SK-N-SH (cell line): ENCODE measurements around the gene LHB. TPM values are rescaled to one million over a fixed set of nuclear protein-coding genes. Genes with fewer than 3 reads are reported as not detected.

Experiments used
- CTCF ChIA-PET: fragments of 300-600, 350-600 bp; formaldehyde crosslinking; extraction: SDS; loops from one replicate; lab custom pipeline; 2021; lab: Yijun Ruan, JAX
- POLR2A ChIA-PET: fragments of 350-600 bp; sonication (Branson Sonifier 250); formaldehyde crosslinking; extraction: SDS; loops from one replicate; lab custom pipeline; 2020; ENCODE audit warnings: antibody characterized with exemption, inconsistent platforms; lab: Yijun Ruan, JAX
- DNase-seq: peaks from one replicate; pipeline ENCODE4 v3.0.0; 2012
- H2AFZ ChIP-seq: fragments of 200-600 bp; sonication (generic); 2 replicates; pipeline ENCODE4 v1.8.1; 2016; ENCODE audit warnings: antibody characterized with exemption, mild to moderate bottlenecking, low read depth
- H3F3A ChIP-seq: fragments of 200-600 bp; sonication (generic); replicated peaks from 2 replicates; pipeline ENCODE3; 2016; ENCODE audit warnings: antibody characterized with exemption, mild to moderate bottlenecking; ENCODE audit not compliant: insufficient read depth
- H3K27ac ChIP-seq, 2 experiments: fragments of 200-500 bp in 1 of 2; fragments of 200-600 bp in 1 of 2; sonication (Bioruptor generic) in 1 of 2; sonication (generic), shearing (Covaris generic) in 1 of 2; 2 replicates each; pipeline versions ENCODE4 v1.5.1 to v1.6.1; 2014 to 2016; ENCODE audit warnings: low read depth in 2 of 2, inconsistent platforms in 1 of 2, low read length in 1 of 2, mild to moderate bottlenecking in 1 of 2, mixed read lengths in 1 of 2
- H3K27me3 ChIP-seq: fragments of 200-600 bp; sonication (generic), shearing (Covaris generic); 2 replicates; pipeline ENCODE4 v1.6.1; 2016; ENCODE audit warnings: mixed run types; ENCODE audit not compliant: insufficient read depth
- H3K36me3 ChIP-seq, 2 experiments: fragments of 200-500 bp in 1 of 2; fragments of 200-600 bp in 1 of 2; sonication (Bioruptor generic) in 1 of 2; sonication (generic) in 1 of 2; replicated peaks in 1 of 2; 2 replicates each; pipeline versions ENCODE3 to v1.5.1; 2014 to 2016; ENCODE audit warnings: low read length in 1 of 2, mild to moderate bottlenecking in 1 of 2; ENCODE audit not compliant: insufficient read depth in 2 of 2, control insufficient read depth in 1 of 2
- H3K4me1 ChIP-seq, 2 experiments: fragments of 200-500 bp in 1 of 2; fragments of 200-600 bp in 1 of 2; sonication (Bioruptor generic) in 1 of 2; sonication (generic), shearing (Covaris generic) in 1 of 2; 2 replicates each; pipeline versions ENCODE4 v1.5.1 to v1.6.1; 2014 to 2016; ENCODE audit warnings: low read depth in 1 of 2, low read length in 1 of 2, mixed run types in 1 of 2; ENCODE audit not compliant: insufficient read depth in 2 of 2, control insufficient read depth in 1 of 2
- H3K4me2 ChIP-seq: fragments of 200-600 bp; sonication (generic), shearing (Covaris generic); 2 replicates; pipeline ENCODE4 v1.6.1; 2017; ENCODE audit warnings: mixed run types
- H3K4me3 ChIP-seq, 2 experiments: fragments of 200-500 bp in 1 of 2; fragments of 200-600 bp in 1 of 2; sonication (Bioruptor generic) in 1 of 2; sonication (generic), shearing (Covaris generic) in 1 of 2; 2 replicates each; pipeline versions ENCODE4 v1.5.1 to v1.8.1; 2014 to 2016; ENCODE audit warnings: low read depth in 2 of 2, inconsistent platforms in 1 of 2, low read length in 1 of 2, mild to moderate bottlenecking in 1 of 2, mixed read lengths in 1 of 2, moderate library complexity in 1 of 2
- H3K79me2 ChIP-seq: fragments of 200-600 bp; sonication (generic); 2 replicates; pipeline ENCODE4 v1.8.1; 2017; ENCODE audit warnings: mild to moderate bottlenecking; ENCODE audit not compliant: insufficient read depth
- H3K9ac ChIP-seq: fragments of 200-600 bp; sonication (generic); 2 replicates; pipeline ENCODE4 v1.6.1; 2017; ENCODE audit warnings: mixed run types
- H3K9me2 ChIP-seq: fragments of 200-600 bp; sonication (generic); 2 replicates; pipeline ENCODE4 v1.6.1; 2017; ENCODE audit warnings: mixed run types
- H3K9me3 ChIP-seq: fragments of 200-600 bp; sonication (generic); 2 replicates; pipeline ENCODE4 v1.6.1; 2017; ENCODE audit warnings: mixed run types, mild to moderate bottlenecking, moderate library complexity
- H4K20me1 ChIP-seq: fragments of 200-600 bp; sonication (generic); 2 replicates; pipeline ENCODE4 v1.6.1; 2017; ENCODE audit warnings: mild to moderate bottlenecking, mixed run types; ENCODE audit not compliant: insufficient read depth
- CTCF ChIP-seq: fragments of 200-600 bp; sonication (generic); IDR thresholded peaks from 2 replicates; pipeline ENCODE4 v1.6.1; 2017; ENCODE audit warnings: antibody characterized with exemption, mild to moderate bottlenecking, moderate library complexity
- MXI1 ChIP-seq: IDR thresholded peaks from 2 replicates; pipeline ENCODE4 v1.6.1; 2012; ENCODE audit warnings: mild to moderate bottlenecking, low read depth, low read length, improper control_type of control experiment
- RAD21 ChIP-seq: IDR thresholded peaks from 2 replicates; pipeline ENCODE4 v1.6.1; 2012; ENCODE audit warnings: mild to moderate bottlenecking, low read length
- REST ChIP-seq: IDR thresholded peaks from 2 replicates; pipeline ENCODE4 v1.6.1; 2012; ENCODE audit warnings: mild to moderate bottlenecking, low read depth, low read length, moderate library complexity
- ZBTB33 ChIP-seq: IDR thresholded peaks from 2 replicates; pipeline ENCODE4 v1.4.0; 2012; ENCODE audit warnings: low read depth, borderline replicate concordance
- WGBS: methylation state at CpG from one replicate; pipeline ENCODE4 v1.1.6; 2017; ENCODE audit warnings: low lambda C conversion rate; 5-methylcytosine and 5-hydroxymethylcytosine counted together
- polyA plus RNA-seq, 3 experiments: library from polyadenylated mRNA; depleted of rRNA; stranded (reverse); fragments of >200 nt; gene quantifications; 2 replicates each; pipeline ENCODE4 v1.2.3, GENCODE V29; 2012

The LHB gene
- polyA plus RNA-seq, 1 of the 3 experiments (the other 2 are of a cell fraction): 0.13 TPM

GRCh38 chr19:49004964-49005614 lies 11.8 kb downstream of the LHB start:
- 95% methylated on average over 5 of the region's 7 CpGs for WGBS

More at GRCh38 chr19:49004964-49005614, 11.8 kb downstream of the LHB start:
- no peak overlapping the region for H2AFZ ChIP-seq
- no peak overlapping the region for H3K9ac ChIP-seq
- CTCF ChIA-PET: interaction anchor here (0.7 to 2.9 kb wide), 5 partner anchors 12 to 98 kb away, joined by 3 to 14 read pairs (median 4); partner anchors contain the start of genes GYS1 and RUVBL2
- H3K9me3 ChIP-seq: no peaks in the 10 kb centered on the region
- no peaks in the 10 kb centered on the region for H3K27me3 ChIP-seq
- H3K79me2 ChIP-seq: peaks cover 24% of the 10 kb centered on the region; the same call in 1 of the 2 replicates
- H3K4me2 ChIP-seq: no peak overlapping the region
- H3K4me3 ChIP-seq: no peak overlapping the region
- H3K36me3 ChIP-seq: peaks cover 20 to 42% of the 10 kb centered on the region in 2 experiments
- no peaks in the 10 kb centered on the region for H3F3A ChIP-seq
- TF ChIP-seq MXI1: no peak
- TF ChIP-seq RAD21: no peak
- TF ChIP-seq REST: no peak
- TF ChIP-seq ZBTB33: no peak
- TF ChIP-seq CTCF: no peak
- TF ChIP-seq, all 33 proteins: peak for 0
- POLR2A ChIA-PET: no interaction called here
- Histone ChIP-seq H4K20me1 (no peaks in the 10 kb centered on the region), H3K9me2 (no peaks in the 10 kb centered on the region), H3K4me1 (no peaks in the 10 kb centered on the region), H3K27ac (no peak overlapping the region)
- DNase-seq: no peak
